Smooth muscle cell (in vitro differentiated cells): ENCODE results near the gene GH1. TPM values are rescaled to one million over a fixed set of nuclear protein-coding genes. Genes with fewer than 3 reads are reported as not detected.
A peak's percentile ranks its signal among the peaks of the same experiment; 100 is the strongest.
"Not testable (repeated sequence)": the region's sequence is repeated elsewhere in the genome, so short reads cannot be mapped to it uniquely, and the experiment has no call there.

Experiments used
- DNase-seq: peaks from one replicate; lab custom pipeline; 2025; ENCODE audit not compliant: unreplicated experiment; lab: John Stamatoyannopoulos, UW
- H2AFZ ChIP-seq: fragments of 200-600 bp; sonication (generic); 2 replicates; pipeline ENCODE4 v1.6.0; 2016; ENCODE audit warnings: antibody characterized with exemption, low read depth, mild to moderate bottlenecking
- H3F3A ChIP-seq: fragments of 200-600 bp; sonication (generic); 2 replicates; pipeline ENCODE4 v1.6.0; 2017; ENCODE audit warnings: antibody characterized with exemption, low read depth
- H3K27ac ChIP-seq: fragments of 200-600 bp; sonication (generic); 2 replicates; pipeline ENCODE4 v1.5.1; 2016; ENCODE audit warnings: low read depth, mild to moderate bottlenecking
- H3K27me3 ChIP-seq: fragments of 200-600 bp; sonication (generic); 2 replicates; pipeline ENCODE4 v1.6.1; 2016; ENCODE audit warnings: low read depth, mild to moderate bottlenecking
- H3K36me3 ChIP-seq: fragments of 200-600 bp; sonication (generic); 2 replicates; pipeline ENCODE4 v1.5.1; 2016; ENCODE audit warnings: low read depth
- H3K4me1 ChIP-seq: fragments of 200-600 bp; sonication (generic); 2 replicates; pipeline ENCODE4 v1.5.1; 2016; ENCODE audit warnings: low read depth
- H3K4me2 ChIP-seq: fragments of 200-600 bp; sonication (generic); 2 replicates; pipeline ENCODE4 v1.6.0; 2016; ENCODE audit warnings: mild to moderate bottlenecking
- H3K4me3 ChIP-seq: fragments of 200-600 bp; sonication (generic); 2 replicates; pipeline ENCODE4 v1.5.1; 2016; ENCODE audit warnings: mild to moderate bottlenecking
- H3K79me2 ChIP-seq: fragments of 200-600 bp; sonication (generic); 2 replicates; pipeline ENCODE4 v1.6.0; 2016; ENCODE audit warnings: low read depth, mild to moderate bottlenecking
- H3K9ac ChIP-seq: fragments of 200-600 bp; sonication (generic); 2 replicates; pipeline ENCODE4 v1.6.0; 2016; ENCODE audit warnings: low read depth
- H3K9me3 ChIP-seq: fragments of 200-600 bp; sonication (generic); replicated peaks from 2 replicates; pipeline ENCODE4 v1.5.1; 2016; ENCODE audit warnings: low read depth
- H4K20me1 ChIP-seq: fragments of 200-600 bp; sonication (generic); 2 replicates; pipeline ENCODE4 v1.6.0; 2016; ENCODE audit warnings: low read depth
- WGBS: methylation state at CpG from one replicate; pipeline ENCODE4 v1.1.7; 2016; ENCODE audit warnings: low lambda C conversion rate; 5-methylcytosine and 5-hydroxymethylcytosine counted together
- polyA plus RNA-seq: library from polyadenylated mRNA; unstranded; fragments of >200 nt; fragmentation: Nextera tagmentation; extraction: Ambion mirVana; gene quantifications from 2 replicates; pipeline ENCODE4 v1.2.1, GENCODE V29; 2016
- small RNA-seq: library from RNA; depleted of rRNA; stranded (forward); fragments of <200 nt; gene quantifications from one replicate; pipeline ENCODE3, GENCODE V24; 2014
- total RNA-seq: library from RNA; depleted of rRNA; stranded (reverse); fragments of >200 nt; gene quantifications from 2 replicates; pipeline ENCODE4 v1.2.3, GENCODE V29; 2014
- TF ChIP-seq, protein P1 (sequence below): fragments of 200-600 bp; sonication (generic); IDR thresholded peaks from 2 replicates; pipeline ENCODE4 v1.5.1; 2017; ENCODE audit warnings: borderline replicate concordance, mild to moderate bottlenecking, antibody characterized with exemption; ENCODE audit not compliant: insufficient read depth, poor library complexity, severe bottlenecking

GH1 gene
- total and polyA plus RNA-seq, 2 experiments from 2014 or later: not detected

DNA sequence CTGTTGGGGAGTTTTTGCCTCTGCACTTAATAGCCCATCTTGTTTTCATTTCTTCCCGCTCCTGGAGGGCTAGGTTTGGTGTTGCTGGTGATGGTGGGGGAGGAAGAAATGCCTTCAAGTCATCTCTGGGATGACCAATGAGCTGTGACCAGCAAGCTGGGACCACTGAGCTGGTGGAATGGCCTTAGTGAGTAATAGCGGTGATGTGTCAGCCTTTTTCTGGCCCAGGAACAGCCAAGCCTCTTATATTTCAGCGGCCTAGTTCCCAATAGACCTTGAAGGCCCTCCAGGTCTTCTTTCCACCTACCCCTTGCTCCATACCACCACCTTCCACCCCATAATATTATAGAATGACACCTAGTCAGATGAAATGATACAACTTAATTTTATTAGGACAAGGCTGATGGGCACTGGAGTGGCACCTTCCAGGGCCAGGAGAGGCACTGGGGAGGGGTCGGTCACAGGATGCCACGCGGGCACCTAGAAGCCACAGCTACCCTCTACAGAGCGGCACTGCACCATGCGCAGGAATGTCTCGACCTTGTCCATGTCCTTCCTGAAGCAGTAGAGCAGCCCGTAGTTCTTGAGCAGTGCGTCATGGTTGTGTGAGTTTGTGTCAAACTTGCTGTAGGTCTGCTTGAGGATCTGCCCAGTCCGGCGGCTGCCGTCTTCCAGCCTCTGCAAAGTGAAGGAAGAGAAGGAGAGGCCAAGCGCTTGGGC is 46.8 kb downstream of the GH1 start:
- not testable (repeated sequence) for H3K27ac ChIP-seq, DNase-seq, H3K79me2 ChIP-seq, H3K4me1 ChIP-seq, H3F3A ChIP-seq, H2AFZ ChIP-seq, H3K4me3 ChIP-seq, H3K9me3 ChIP-seq, H3K27me3 ChIP-seq, H3K4me2 ChIP-seq, H3K36me3 ChIP-seq, H3K9ac ChIP-seq, H4K20me1 ChIP-seq
- 95% methylated on average over 15 of the region's 15 CpGs for WGBS

DNA sequence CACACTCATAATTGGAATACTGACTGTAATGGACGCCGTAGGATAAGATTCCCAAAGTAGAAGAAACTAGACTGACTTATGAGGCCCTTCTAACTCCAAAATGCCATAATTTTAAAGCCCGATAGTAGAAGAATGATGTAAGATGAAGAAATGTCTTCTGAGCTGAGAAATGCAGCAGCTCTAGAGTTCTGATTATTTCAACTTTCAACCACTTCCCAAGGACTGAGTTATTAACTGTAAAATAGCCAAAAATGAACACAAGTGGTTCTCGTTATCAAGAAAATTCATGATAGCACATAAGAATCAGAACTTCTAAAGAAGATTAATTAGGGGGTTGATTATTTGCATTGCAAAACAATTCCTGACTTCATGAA is 48.4 kb downstream of the GH1 start:
- H3K9me3 ChIP-seq, H2AFZ ChIP-seq, H3K27me3 ChIP-seq, H3K79me2 ChIP-seq, H3K27ac ChIP-seq, H4K20me1 ChIP-seq, H3K4me3 ChIP-seq, DNase-seq, H3K4me2 ChIP-seq, H3K9ac ChIP-seq, H3K36me3 ChIP-seq, H3F3A ChIP-seq, H3K4me1 ChIP-seq: not testable (repeated sequence)
- whole genome bisulfite sequencing: 84% methylated on average over 4 of the region's 4 CpGs

DNA sequence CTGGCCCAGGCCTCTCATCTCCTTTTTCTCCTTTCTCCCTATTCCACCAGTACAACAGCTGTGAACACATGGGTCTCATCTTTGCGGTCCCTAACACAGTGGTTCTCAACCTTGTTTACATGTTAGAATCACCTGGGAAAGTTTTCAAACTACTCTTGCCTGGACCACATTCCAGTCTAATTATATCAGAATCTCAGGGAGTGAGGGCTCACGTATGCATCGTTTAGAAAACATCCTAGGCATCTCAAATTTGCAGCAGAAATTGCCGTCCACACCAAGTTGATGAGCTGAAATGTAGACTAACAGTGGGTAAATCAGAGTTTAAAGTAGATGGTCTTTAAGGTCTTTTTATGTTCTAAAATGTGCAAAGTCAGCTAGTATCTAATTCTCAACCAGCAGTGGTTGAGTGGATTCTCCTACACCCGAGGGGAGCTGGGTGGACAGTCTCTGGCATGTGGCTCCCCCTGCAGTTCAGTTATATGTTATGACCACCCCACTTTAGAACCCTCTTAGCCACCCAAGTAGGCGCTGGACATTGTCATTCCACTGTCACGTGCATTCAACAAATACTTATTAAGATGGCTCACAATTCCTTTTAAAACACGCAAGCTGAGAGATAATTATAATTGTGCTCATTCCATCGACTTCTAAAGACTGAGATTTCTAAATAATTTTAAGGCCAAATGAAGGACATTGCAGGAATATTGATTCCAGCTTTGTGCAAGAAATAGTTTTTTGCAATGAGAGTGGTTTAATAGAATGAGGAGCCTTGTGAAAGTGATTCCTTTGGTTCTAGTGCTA is 48.9 kb downstream of the GH1 start:
- H4K20me1 ChIP-seq, H3K79me2 ChIP-seq, H3K9ac ChIP-seq, H3K9me3 ChIP-seq, H3K4me2 ChIP-seq, H2AFZ ChIP-seq, DNase-seq, H3K27me3 ChIP-seq, H3K4me3 ChIP-seq, H3F3A ChIP-seq, H3K4me1 ChIP-seq, H3K36me3 ChIP-seq, H3K27ac ChIP-seq: not testable (repeated sequence)
- TF ChIP-seq, protein P1, sequence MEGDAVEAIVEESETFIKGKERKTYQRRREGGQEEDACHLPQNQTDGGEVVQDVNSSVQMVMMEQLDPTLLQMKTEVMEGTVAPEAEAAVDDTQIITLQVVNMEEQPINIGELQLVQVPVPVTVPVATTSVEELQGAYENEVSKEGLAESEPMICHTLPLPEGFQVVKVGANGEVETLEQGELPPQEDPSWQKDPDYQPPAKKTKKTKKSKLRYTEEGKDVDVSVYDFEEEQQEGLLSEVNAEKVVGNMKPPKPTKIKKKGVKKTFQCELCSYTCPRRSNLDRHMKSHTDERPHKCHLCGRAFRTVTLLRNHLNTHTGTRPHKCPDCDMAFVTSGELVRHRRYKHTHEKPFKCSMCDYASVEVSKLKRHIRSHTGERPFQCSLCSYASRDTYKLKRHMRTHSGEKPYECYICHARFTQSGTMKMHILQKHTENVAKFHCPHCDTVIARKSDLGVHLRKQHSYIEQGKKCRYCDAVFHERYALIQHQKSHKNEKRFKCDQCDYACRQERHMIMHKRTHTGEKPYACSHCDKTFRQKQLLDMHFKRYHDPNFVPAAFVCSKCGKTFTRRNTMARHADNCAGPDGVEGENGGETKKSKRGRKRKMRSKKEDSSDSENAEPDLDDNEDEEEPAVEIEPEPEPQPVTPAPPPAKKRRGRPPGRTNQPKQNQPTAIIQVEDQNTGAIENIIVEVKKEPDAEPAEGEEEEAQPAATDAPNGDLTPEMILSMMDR: peak; percentile 29
- WGBS: 39% methylated on average over 9 of the region's 9 CpGs

Small RNA genes lying within 50 kb of the gene (small RNA-seq; reads per million reads assigned to genes)
- gene AC040958.1: not detected
- not detected for gene AC127029.1
- not detected for gene GH1

Other genes starting within 250 kb of the GH1 start
- 40.7 and 47.9 TPM in 2 replicates for gene LIMD2, start 218.7 kb downstream of the GH1 start, total RNA-seq
- 110 and 124 TPM in 2 replicates for gene LIMD2, start 218.7 kb downstream of the GH1 start, polyA plus RNA-seq
- 13.6 and 18.7 TPM in 2 replicates for gene STRADA, start 177.0 kb downstream of the GH1 start, total RNA-seq
- 26.8 and 27.7 TPM in 2 replicates for gene STRADA, start 177.0 kb downstream of the GH1 start, polyA plus RNA-seq
- 50.6 and 63.4 TPM in 2 replicates for gene CCDC47, start 145.2 kb downstream of the GH1 start, total RNA-seq
- 47.7 and 60.6 TPM in 2 replicates for gene CCDC47, start 145.2 kb downstream of the GH1 start, polyA plus RNA-seq
- gene DDX42, start 144.7 kb downstream of the GH1 start, total RNA-seq: 80.1 and 80.5 TPM in 2 replicates
- gene DDX42, start 144.7 kb downstream of the GH1 start, polyA plus RNA-seq: 30.1 and 31.7 TPM in 2 replicates
- gene PSMC5, start 91.4 kb downstream of the GH1 start, total RNA-seq: 32.3 and 46.2 TPM in 2 replicates
- 132 and 153 TPM in 2 replicates for gene PSMC5, start 91.4 kb downstream of the GH1 start, polyA plus RNA-seq
- gene FTSJ3, start 91.2 kb downstream of the GH1 start, total RNA-seq: 32.5 and 46.8 TPM in 2 replicates
- 21.9 and 24.8 TPM in 2 replicates for gene FTSJ3, start 91.2 kb downstream of the GH1 start, polyA plus RNA-seq
- 41.6 and 43.7 TPM in 2 replicates for gene SMARCD2, start 76.2 kb downstream of the GH1 start, total RNA-seq
- gene SMARCD2, start 76.2 kb downstream of the GH1 start, polyA plus RNA-seq: 41.9 and 58.6 TPM in 2 replicates
- not detected in 2 replicates for gene CSH2, start 45.2 kb downstream of the GH1 start, total RNA-seq
- not detected in 2 replicates for gene CSH2, start 45.2 kb downstream of the GH1 start, polyA plus RNA-seq
- not detected in 2 replicates for gene GH2, start 36.9 kb downstream of the GH1 start, total RNA-seq
- gene GH2, start 36.9 kb downstream of the GH1 start, polyA plus RNA-seq: not detected in 2 replicates
- not detected in 2 replicates for gene CSH1, start 22.3 kb downstream of the GH1 start, total RNA-seq
- gene CSH1, start 22.3 kb downstream of the GH1 start, polyA plus RNA-seq: not detected in 2 replicates
- gene CSHL1, start 7.6 kb downstream of the GH1 start, total RNA-seq: not detected in 2 replicates
- gene CSHL1, start 7.6 kb downstream of the GH1 start, polyA plus RNA-seq: not detected in 2 replicates
- not detected in 2 replicates for gene CD79B, start 13.5 kb upstream of the GH1 start, total RNA-seq
- not detected in 2 replicates for gene CD79B, start 13.5 kb upstream of the GH1 start, polyA plus RNA-seq
- gene SCN4A, start 54.1 kb upstream of the GH1 start, total RNA-seq: under 0.01 and 0.09 TPM in 2 replicates
- 0.14 TPM in 1 of 2 replicates, not detected in the other for gene SCN4A, start 54.1 kb upstream of the GH1 start, polyA plus RNA-seq
- gene PRR29, start 79.5 kb upstream of the GH1 start, total RNA-seq: 0.18 TPM in 1 of 2 replicates, not detected in the other
- gene PRR29, start 79.5 kb upstream of the GH1 start, polyA plus RNA-seq: 0.34 and 0.58 TPM in 2 replicates
- 1.6 TPM in 1 of 2 replicates, not detected in the other for gene ICAM2, start 101.8 kb upstream of the GH1 start, total RNA-seq
- 1.0 TPM in 1 of 2 replicates, not detected in the other for gene ICAM2, start 101.8 kb upstream of the GH1 start, polyA plus RNA-seq
- 8.6 and 10.2 TPM in 2 replicates for gene ERN1, start 211.3 kb upstream of the GH1 start, total RNA-seq
- gene ERN1, start 211.3 kb upstream of the GH1 start, polyA plus RNA-seq: 9.0 and 17.2 TPM in 2 replicates